H1 (cell line): ENCODE data around the gene KANSL3. TPM values are rescaled to one million over a fixed set of nuclear protein-coding genes. Genes with fewer than 3 reads are reported as not detected.

Experiments
- ASH2L ChIP-seq: fragments of 200-600, 300-600 bp; sonication (generic); IDR thresholded peaks from one replicate; pipeline ENCODE4 v1.7.1; 2017; ENCODE audit warnings: low read length
- CHD7 ChIP-seq: fragments of 300-600 bp; sonication (generic); IDR thresholded peaks from 2 replicates; pipeline ENCODE4 v1.7.1; 2012; ENCODE audit warnings: low read length, moderate library complexity, mild to moderate bottlenecking, inconsistent platforms; ENCODE audit not compliant: insufficient replicate concordance
- JUND ChIP-seq: IDR thresholded peaks from 2 replicates; pipeline ENCODE4 v1.6.1; 2011; ENCODE audit warnings: mild to moderate bottlenecking, improper control_type of control experiment, low read length
- MAFK ChIP-seq: IDR thresholded peaks from 2 replicates; pipeline ENCODE4 v1.6.1; 2012; ENCODE audit warnings: low read depth, mild to moderate bottlenecking, improper control_type of control experiment, low read length
- MAX ChIP-seq: IDR thresholded peaks from 2 replicates; pipeline ENCODE4 v1.6.1; 2012; ENCODE audit warnings: inconsistent platforms
- TBP ChIP-seq: IDR thresholded peaks from 2 replicates; pipeline ENCODE4 v1.6.1; 2011; ENCODE audit warnings: low read depth, low read length, improper control_type of control experiment
- polyA plus RNA-seq, 7 experiments: library from polyadenylated mRNA; depleted of rRNA in 3 of 7; stranded (reverse) in 5 of 7; unstranded in 2 of 7; fragments of >200 nt in 5 of 7; fragments of 200-250 nt in 2 of 7; gene quantifications; 1 replicate in 5 of 7; 2 replicates in 1 of 7; 4 replicates in 1 of 7; pipeline versions ENCODE4 v1.2.1 to v1.2.3, GENCODE V29; 2011 to 2013; ENCODE audit warnings: missing spikeins in 2 of 7, mixed read lengths in 2 of 7
- total RNA-seq: library from RNA; stranded (reverse); fragmentation: NEBNext Ultra II Directional; extraction: Animal tissue kit (Norgen Biotek cat#: 25700); gene quantifications from 2 replicates; pipeline ENCODE4 v1.2.1, GENCODE V29; 2021

The KANSL3 gene
- total and polyA plus RNA-seq, 2 of the 8 experiments (the other 6 are each of a cell fraction or from before 2014, with no cell fraction given): 19.8 to 31.4 TPM

DNA sequence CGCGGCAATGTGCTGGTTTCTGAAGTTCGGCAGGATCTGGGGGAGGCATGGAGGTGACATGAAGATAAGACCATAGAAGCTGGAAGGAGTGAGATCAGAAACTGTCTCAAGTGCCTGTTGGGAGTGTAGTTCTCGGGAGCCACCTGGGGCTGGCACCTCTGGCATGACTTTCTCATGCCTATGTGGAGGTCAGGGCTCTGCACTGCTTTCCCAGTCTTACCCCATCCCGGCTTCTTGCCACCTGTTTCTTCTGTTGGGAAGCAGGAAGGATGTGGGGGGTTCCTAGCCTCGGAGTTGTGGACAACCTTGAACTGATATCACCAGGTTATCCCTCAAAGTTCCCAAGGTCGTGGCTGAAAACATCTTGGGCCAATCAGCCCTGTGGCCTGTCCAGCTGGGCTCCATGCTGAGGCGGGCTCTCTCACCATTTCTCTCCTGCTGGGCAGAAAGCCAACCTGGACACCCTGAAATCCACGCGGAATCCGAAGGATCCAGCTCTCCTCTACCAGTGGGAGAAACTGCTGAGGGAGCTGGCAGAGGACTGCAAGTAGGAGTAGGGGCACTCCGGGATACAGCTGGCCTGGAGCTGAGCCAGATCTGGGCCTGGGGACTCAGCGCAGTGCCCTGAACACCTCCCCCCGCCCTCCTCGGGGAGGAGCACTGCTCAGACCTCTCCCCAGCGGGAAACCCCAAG lies 46.9 kb upstream of the KANSL3 start (continued):
- no peak for TF ChIP-seq CHD7
- TF ChIP-seq TBP: no peak
- TF ChIP-seq MAFK: no peak
- TF ChIP-seq ASH2L: no peak
- TF ChIP-seq MAX: no peak
- TF ChIP-seq JUND: no peak
